OCI-LY7 (cell line): ENCODE data around the gene C15orf39.

Experiments used
- EZH2phosphoT487 ChIP-seq: fragments of 200-600 bp; sonication (generic); IDR thresholded peaks from 2 replicates; pipeline ENCODE4 v1.6.1; 2018; ENCODE audit warnings: low read depth, borderline replicate concordance, mild to moderate bottlenecking, mixed run types, antibody characterized with exemption, low read length, moderate library complexity, mixed read lengths
- TF ChIP-seq, protein P1 (sequence below): fragments of 200-600 bp; sonication (generic); conservative IDR thresholded peaks from 2 replicates; pipeline ENCODE4 v1.5.1; 2014; ENCODE audit warnings: mild to moderate bottlenecking, antibody characterized with exemption, low read length, moderate library complexity, mixed read lengths

- TF ChIP-seq, protein P1, sequence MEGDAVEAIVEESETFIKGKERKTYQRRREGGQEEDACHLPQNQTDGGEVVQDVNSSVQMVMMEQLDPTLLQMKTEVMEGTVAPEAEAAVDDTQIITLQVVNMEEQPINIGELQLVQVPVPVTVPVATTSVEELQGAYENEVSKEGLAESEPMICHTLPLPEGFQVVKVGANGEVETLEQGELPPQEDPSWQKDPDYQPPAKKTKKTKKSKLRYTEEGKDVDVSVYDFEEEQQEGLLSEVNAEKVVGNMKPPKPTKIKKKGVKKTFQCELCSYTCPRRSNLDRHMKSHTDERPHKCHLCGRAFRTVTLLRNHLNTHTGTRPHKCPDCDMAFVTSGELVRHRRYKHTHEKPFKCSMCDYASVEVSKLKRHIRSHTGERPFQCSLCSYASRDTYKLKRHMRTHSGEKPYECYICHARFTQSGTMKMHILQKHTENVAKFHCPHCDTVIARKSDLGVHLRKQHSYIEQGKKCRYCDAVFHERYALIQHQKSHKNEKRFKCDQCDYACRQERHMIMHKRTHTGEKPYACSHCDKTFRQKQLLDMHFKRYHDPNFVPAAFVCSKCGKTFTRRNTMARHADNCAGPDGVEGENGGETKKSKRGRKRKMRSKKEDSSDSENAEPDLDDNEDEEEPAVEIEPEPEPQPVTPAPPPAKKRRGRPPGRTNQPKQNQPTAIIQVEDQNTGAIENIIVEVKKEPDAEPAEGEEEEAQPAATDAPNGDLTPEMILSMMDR, result no peak
- no peak for TF ChIP-seq EZH2phosphoT487
Measured at GRCh38 chr15:75156326-75157215, 45.1 kb upstream of the C15orf39 start.
